HG02938 (cell line): ENCODE data around the gene KRTAP10-11.
"Not testable (repeated sequence)": the region's sequence is repeated elsewhere in the genome, so short reads cannot be mapped to it uniquely, and the experiment has no call there.

Experiments
- ATAC-seq: cut with Tn5 transposase; IDR thresholded peaks from one replicate; pipeline ENCODE4 v1.9.1; 2021; ENCODE audit warnings: mild to moderate bottlenecking, moderate library complexity; ENCODE audit not compliant: unreplicated experiment

KRTAP10-11 gene

GRCh38 chr21:44658913-44659595 lies 12.8 kb downstream of the KRTAP10-11 start:
- ATAC-seq: no peak

GRCh38 chr21:44661567-44661966 lies 15.4 kb downstream of the KRTAP10-11 start:
- ATAC-seq: not testable (repeated sequence)

DNA sequence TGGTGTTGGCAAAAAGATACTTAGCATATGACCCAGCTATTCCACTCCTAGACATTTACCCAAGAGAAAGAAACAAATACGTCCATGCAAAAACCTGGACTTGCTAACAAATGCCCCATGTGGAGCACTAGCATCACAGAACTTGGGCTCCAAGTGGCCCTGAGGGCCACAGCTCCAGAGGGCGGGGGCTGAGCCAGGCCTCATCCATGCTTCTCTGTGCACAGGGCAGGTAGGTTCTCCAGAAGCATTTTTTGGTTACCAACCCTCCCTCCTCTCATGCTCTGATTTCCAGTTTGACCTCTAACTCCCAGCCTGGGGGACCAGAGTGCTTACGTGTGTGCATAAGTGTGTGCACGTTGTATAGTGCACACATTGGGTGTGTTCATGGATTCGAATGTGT lies 18.5 kb downstream of the KRTAP10-11 start:
- no peak for ATAC-seq

DNA sequence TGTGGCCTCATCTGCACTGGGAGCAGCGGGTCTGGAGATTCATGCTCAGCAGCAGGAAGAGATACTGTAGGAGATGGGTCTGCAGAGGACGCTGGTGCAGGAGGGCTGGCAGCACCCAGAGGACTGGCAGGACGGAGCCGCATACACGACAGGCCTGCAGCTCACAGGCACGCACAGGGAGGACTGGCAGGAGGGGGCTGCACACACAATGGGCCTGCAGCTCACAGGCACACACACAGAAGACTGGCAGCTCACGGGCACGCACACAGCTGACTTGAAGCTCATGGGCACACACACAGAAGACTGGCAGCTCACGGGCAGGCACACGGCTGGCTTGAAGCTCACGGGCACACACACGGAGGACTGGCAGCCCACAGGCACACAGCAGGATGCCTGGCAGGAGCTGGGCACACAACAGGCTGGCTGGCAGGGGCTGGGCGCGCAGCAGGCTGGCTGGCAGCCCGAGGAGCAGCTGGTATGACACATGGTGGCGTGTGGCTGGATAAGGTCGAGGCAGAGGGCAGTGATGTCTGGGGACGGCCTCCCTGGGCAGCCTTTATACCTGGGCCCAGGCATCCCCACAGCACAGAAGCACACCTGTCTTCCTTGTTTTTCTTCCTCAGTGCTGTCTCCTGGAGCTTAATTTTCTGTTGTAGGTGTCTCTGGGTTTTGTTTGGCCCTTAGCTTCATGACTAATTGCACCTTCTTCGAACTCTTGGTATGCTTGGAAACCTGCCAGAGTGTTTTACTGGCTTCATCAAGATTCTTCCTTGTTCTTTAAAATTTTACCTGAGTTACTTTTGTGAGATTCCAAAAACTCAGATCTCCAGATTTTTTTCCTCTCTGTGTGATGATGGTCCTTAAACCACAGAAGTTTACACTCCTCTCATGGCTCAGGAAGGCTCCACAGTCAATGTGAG lies 20.4 kb downstream of the KRTAP10-11 start, which contains the start of gene KRTAP12-2:
Gene KRTAP12-2 (minus strand): TSS at position 527 of the 920 bp plus-strand sequence. CDS start 41 bp downstream, at position 486.
- ATAC-seq: no peak

GRCh38 chr21:44667612-44668011 lies 21.4 kb downstream of the KRTAP10-11 start:
- ATAC-seq: no peak

- ATAC-seq: no peak
Measured at GRCh38 chr21:44670642-44671432, 24.6 kb downstream of the KRTAP10-11 start.

DNA sequence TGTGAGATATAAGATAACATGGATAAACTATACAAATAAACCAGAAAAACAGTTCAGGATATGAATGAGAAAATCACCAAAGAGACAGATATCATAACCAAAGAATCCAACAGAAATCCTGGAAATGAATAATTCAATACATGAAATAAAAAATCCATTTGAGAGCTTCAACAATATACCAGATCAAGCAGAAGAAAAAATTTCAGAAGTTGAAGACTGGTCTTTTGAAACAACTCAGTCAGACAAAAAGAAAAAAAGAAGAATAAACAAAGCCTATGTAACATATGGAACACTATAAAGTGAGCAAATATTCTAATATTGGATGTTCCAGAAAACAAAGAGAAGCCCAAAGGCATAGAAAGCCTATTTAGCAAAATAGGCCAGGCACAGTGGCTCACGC lies 25.7 kb downstream of the KRTAP10-11 start:
- no peak for ATAC-seq

DNA sequence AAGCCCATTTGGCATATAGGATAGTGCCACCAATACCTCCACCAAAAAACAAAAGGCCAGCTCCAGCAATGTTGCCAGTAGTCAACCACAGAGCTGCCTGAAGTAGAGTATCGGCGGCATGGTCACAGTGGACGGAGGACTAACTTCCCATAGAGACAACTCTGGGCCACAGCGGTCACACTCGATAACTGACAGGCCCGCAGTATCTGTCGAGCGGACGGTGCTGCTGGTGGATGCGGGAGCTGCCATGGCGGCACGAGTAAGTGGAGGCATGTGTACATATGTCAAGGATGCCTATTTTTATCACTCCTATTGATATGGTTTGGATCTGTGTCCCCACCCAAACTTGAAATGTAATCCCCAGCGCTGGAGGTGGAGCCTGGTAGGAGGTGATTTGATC lies 31.7 kb downstream of the KRTAP10-11 start:
- ATAC-seq: no peak

- ATAC-seq: no peak
Measured at GRCh38 chr21:44681152-44681551, 34.9 kb downstream of the KRTAP10-11 start.

GRCh38 chr21:44681861-44682579 lies 35.8 kb downstream of the KRTAP10-11 start, which contains the start of gene KRTAP12-1:
Gene KRTAP12-1 (minus strand): TSS chr21:44682163. CDS start chr21:44682123, 40 bp downstream.
- ATAC-seq: no peak

DNA sequence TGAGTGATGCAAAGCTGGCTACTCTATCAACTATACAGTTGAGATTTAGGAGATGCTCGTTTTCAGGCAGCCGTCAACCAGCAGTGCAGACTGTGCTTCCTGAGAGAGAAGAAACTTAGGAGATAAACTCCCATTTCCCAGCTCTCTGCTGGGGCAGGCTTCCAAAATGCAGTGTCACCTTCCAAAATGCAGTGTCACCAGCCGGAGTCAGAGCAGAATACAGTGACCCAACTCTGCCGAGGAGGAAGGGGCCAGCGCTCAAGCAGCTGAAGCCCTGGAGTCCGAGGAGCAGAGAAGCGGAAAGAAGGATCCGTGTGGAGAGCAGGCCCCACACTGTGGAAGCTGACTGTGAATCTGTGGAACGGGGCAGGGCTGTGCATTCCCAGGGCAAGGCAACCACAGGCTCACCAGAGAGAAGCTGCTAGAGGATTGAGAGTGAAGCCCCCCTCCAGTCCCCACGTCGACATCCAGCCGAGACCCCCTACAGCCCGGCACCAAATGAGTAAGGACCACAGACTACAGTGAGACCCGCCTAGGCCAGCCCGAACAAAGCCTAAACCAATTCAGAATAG lies 36.5 kb downstream of the KRTAP10-11 start:
- no peak for ATAC-seq

GRCh38 chr21:44684077-44684476 lies 37.9 kb downstream of the KRTAP10-11 start:
- no peak for ATAC-seq

- no peak for ATAC-seq
Measured at GRCh38 chr21:44684483-44684882, 38.3 kb downstream of the KRTAP10-11 start.

- not testable (repeated sequence) for ATAC-seq
Measured at GRCh38 chr21:44685050-44685449, 38.8 kb downstream of the KRTAP10-11 start.

- no peak for ATAC-seq
Measured at GRCh38 chr21:44686000-44686781, 40.0 kb downstream of the KRTAP10-11 start.

DNA sequence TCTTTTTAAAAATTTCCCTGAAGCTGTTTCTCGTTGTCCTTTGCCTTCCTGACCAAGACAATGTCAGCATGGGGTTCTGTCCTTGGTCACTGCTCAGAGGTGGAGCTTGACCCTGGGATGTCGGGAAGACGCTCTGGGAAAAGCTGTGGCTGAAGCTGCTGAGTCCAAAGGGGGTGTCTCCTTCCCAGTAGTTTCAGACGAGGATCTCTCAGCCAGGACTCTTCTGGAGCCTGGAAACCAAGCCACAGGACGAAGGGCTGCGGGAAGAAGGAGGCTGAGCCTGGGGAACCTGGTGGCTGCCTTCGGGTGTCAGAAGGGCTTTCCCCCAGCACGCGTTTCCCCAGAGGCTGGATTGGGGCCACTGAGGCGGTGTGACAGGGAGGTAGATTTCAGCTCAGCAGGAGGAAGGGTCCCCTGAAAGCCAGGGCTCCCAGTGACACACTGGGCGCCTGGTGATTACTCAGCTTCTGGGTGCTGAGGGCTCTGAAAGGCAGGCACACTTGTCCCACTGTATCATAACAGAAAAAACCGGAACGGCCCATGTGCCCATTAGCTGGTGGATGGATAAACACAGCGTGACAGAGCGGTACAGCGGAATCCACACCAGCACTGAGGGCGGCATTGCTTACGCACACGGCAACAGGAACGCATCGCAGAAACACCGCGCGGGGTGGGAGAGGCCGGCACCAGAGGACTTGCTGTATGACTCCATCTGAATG lies 40.8 kb downstream of the KRTAP10-11 start:
- ATAC-seq: no peak

- ATAC-seq: no peak
Measured at GRCh38 chr21:44687671-44688070, 41.5 kb downstream of the KRTAP10-11 start.

GRCh38 chr21:44689740-44690139 lies 43.5 kb downstream of the KRTAP10-11 start:
- ATAC-seq: not testable (repeated sequence)

DNA sequence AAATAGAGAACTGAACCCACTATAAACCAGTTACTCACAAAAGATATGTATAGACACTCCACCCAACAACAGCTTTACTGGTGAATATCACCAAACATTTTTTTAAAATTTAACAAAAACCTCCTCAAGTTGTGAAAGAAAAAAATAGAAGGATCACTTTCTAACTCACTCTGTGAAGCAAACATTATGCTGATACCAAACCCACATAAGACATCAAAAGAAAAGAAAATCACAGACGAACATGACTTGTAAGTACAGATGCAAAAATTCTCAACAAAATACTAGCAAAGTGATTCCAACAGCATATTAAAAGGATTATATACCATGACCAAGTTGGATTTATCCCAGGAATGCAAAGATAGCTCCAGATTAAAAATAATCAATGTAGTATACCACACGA lies 45.5 kb downstream of the KRTAP10-11 start:
- no peak for ATAC-seq
